ENCODE results near the gene PIMREG. TPM values are rescaled to one million over a fixed set of nuclear protein-coding genes. Genes with fewer than 3 reads are reported as not detected.

The PIMREG gene
- 4.8 TPM for total RNA-seq

- ATAC-seq, result peak; percentile 95
Observed at GRCh38 chr17:6443692-6444570, at the start of gene PIMREG. TSS of gene PIMREG (plus strand) at chr17:6444455. CDS start at chr17:6445111, 656 bp downstream.

- ATAC-seq, result no peak
Observed at GRCh38 chr17:6398955-6399354, 45.3 kb upstream of the PIMREG start.

GRCh38 chr17:6402258-6402657, 42.0 kb upstream of the PIMREG start:
- ATAC-seq, result no peak

GRCh38 chr17:6408276-6408675, 36.0 kb upstream of the PIMREG start:
- no peak for ATAC-seq

GRCh38 chr17:6408735-6409134, 35.5 kb upstream of the PIMREG start:
- ATAC-seq, result no peak

GRCh38 chr17:6413065-6413464, 31.2 kb upstream of the PIMREG start:
- ATAC-seq, result peak; percentile 51

GRCh38 chr17:6415616-6416015, 28.6 kb upstream of the PIMREG start:
- no peak for ATAC-seq

GRCh38 chr17:6420173-6420641, 24.0 kb upstream of the PIMREG start:
- ATAC-seq, result no peak

GRCh38 chr17:6421700-6422604, 22.3 kb upstream of the PIMREG start:
- ATAC-seq, result peak; percentile 78

GRCh38 chr17:6422654-6423241, 21.5 kb upstream of the PIMREG start:
- ATAC-seq, result no peak

- no peak for ATAC-seq
Observed at GRCh38 chr17:6423931-6424330, 20.3 kb upstream of the PIMREG start.

- no peak for ATAC-seq
Observed at GRCh38 chr17:6425407-6425806, 18.8 kb upstream of the PIMREG start.

GRCh38 chr17:6426356-6427101, 17.7 kb upstream of the PIMREG start:
- no peak for ATAC-seq

GRCh38 chr17:6427279-6427781, 16.9 kb upstream of the PIMREG start:
- ATAC-seq, result peak; percentile 23

GRCh38 chr17:6428207-6428965, 15.9 kb upstream of the PIMREG start:
- ATAC-seq, result no peak

- ATAC-seq, result no peak
Observed at GRCh38 chr17:6429266-6429665, 15.0 kb upstream of the PIMREG start.

GRCh38 chr17:6430769-6431168, 13.5 kb upstream of the PIMREG start:
- ATAC-seq, result no peak

- ATAC-seq, result no peak
Observed at GRCh38 chr17:6435051-6435450, 9.2 kb upstream of the PIMREG start, which contains the start of gene AIPL1. TSS of gene AIPL1 (minus strand) at chr17:6435121. CDS start at chr17:6435104, 17 bp downstream.

- ATAC-seq, result peak; percentile 89
Observed at GRCh38 chr17:6435968-6436367, 8.3 kb upstream of the PIMREG start.

- ATAC-seq, result no peak
Observed at GRCh38 chr17:6437466-6437865, 6.8 kb upstream of the PIMREG start.

- no peak for ATAC-seq
Observed at GRCh38 chr17:6437956-6438355, 6.3 kb upstream of the PIMREG start.

Measured in esophagus mucosa (tissue), 1 donor.